ENCODE results near the gene SYNJ2.
A peak's percentile ranks its signal among the peaks of the same experiment; 100 is the strongest.
"Not testable (repeated sequence)": the region's sequence is repeated elsewhere in the genome, so short reads cannot be mapped to it uniquely, and the experiment has no call there.

Gene SYNJ2

GRCh38 chr6:157967020-157967419, 14.6 kb upstream of the SYNJ2 start:
- no peak overlapping the region for H4K8ac ChIP-seq (ENCODE audit: low read depth, low read length)
- H3K79me1 ChIP-seq (ENCODE audit: low read depth, low read length): no peaks in the 10 kb centered on the region
- no peak overlapping the region for H3K27ac ChIP-seq (replicated peaks; ENCODE audit: low read length)
- no peak overlapping the region for H3K4ac ChIP-seq (ENCODE audit: low read length)
- WGBS, 2 donors (ENCODE audit: extremely low coverage in 2 of 2, insufficient read length in 2 of 2, insufficient replicate concordance in 1 of 2): no CpG with 5 or more reads among the region's 6 CpGs
- no peak overlapping the region for H3K4me2 ChIP-seq (ENCODE audit: insufficient read depth, low read length, poor library complexity, severe bottlenecking)
- H2BK5ac ChIP-seq (ENCODE audit: low read length): no peak overlapping the region
- no peak overlapping the region for H3K9ac ChIP-seq (ENCODE audit: low read depth, low read length, poor library complexity)
- H3K27me3 ChIP-seq (ENCODE audit: control insufficient read depth in 3 of 3, insufficient read depth in 3 of 3, low read depth in 1 of 3, low read length in 3 of 3): no peaks in the 10 kb centered on the region
- no peak overlapping the region for H3K23ac ChIP-seq (ENCODE audit: low read depth, low read length, poor library complexity)
- H4K91ac ChIP-seq (ENCODE audit: low read depth, low read length, poor library complexity): no peak overlapping the region
- H2AFZ ChIP-seq (ENCODE audit: low read length): no peak overlapping the region
- H2AK5ac ChIP-seq (ENCODE audit: low read depth, low read length): no peak overlapping the region
- peak overlapping the region; percentile 21 for H3K14ac ChIP-seq (ENCODE audit: low read length)
- H3K9me3 ChIP-seq (replicated peaks in 1 of 2; ENCODE audit: control insufficient read depth in 2 of 2, insufficient read depth in 1 of 2, low read depth in 1 of 2, low read length in 2 of 2): peaks cover 0 to 2% of the 10 kb centered on the region in 2 donors
- H3K4me1 ChIP-seq (ENCODE audit: control insufficient read depth in 2 of 2, insufficient read depth in 1 of 2, low read depth in 1 of 2, low read length in 2 of 2): no peaks in the 10 kb centered on the region
- H2BK15ac ChIP-seq (ENCODE audit: low read length): no peak overlapping the region
- H3K36me3 ChIP-seq (replicated peaks in 1 of 2; ENCODE audit: control insufficient read depth in 2 of 2, insufficient read depth in 2 of 2, low read length in 2 of 2): no peaks in the 10 kb centered on the region
- H2BK120ac ChIP-seq (ENCODE audit: low read depth, low read length): no peak overlapping the region
- H3K18ac ChIP-seq (ENCODE audit: low read length): peak overlapping the region; percentile 62
- H3K4me3 ChIP-seq (ENCODE audit: low read length in 2 of 2): no peak overlapping the region
- no peak for DNase-seq (ENCODE audit: low spot score)
- H2BK12ac ChIP-seq (ENCODE audit: low read length): no peak overlapping the region

- H3K27ac ChIP-seq (replicated peaks; ENCODE audit: low read length): no peak overlapping the region
- no CpG with 5 or more reads among the region's 8 CpGs for WGBS, 2 donors (ENCODE audit: extremely low coverage in 2 of 2, insufficient read length in 2 of 2, insufficient replicate concordance in 1 of 2)
Observed at GRCh38 chr6:157967486-157967885, 14.2 kb upstream of the SYNJ2 start.

GRCh38 chr6:157972177-157972576, 9.5 kb upstream of the SYNJ2 start:
- not testable (repeated sequence) for H3K9ac ChIP-seq (ENCODE audit: low read depth, low read length, poor library complexity); H2BK15ac ChIP-seq (ENCODE audit: low read length); H3K9me3 ChIP-seq (replicated peaks in 1 of 2; ENCODE audit: control insufficient read depth in 2 of 2, insufficient read depth in 1 of 2, low read depth in 1 of 2, low read length in 2 of 2); H2BK12ac ChIP-seq (ENCODE audit: low read length); H2AK5ac ChIP-seq (ENCODE audit: low read depth, low read length); H3K18ac ChIP-seq (ENCODE audit: low read length); H2AFZ ChIP-seq (ENCODE audit: low read length); H2BK5ac ChIP-seq (ENCODE audit: low read length); H3K4me1 ChIP-seq (ENCODE audit: control insufficient read depth in 2 of 2, insufficient read depth in 1 of 2, low read depth in 1 of 2, low read length in 2 of 2); H3K14ac ChIP-seq (ENCODE audit: low read length); H3K79me1 ChIP-seq (ENCODE audit: low read depth, low read length); H3K4me2 ChIP-seq (ENCODE audit: insufficient read depth, low read length, poor library complexity, severe bottlenecking); H3K4ac ChIP-seq (ENCODE audit: low read length); H3K27me3 ChIP-seq (ENCODE audit: control insufficient read depth in 3 of 3, insufficient read depth in 3 of 3, low read depth in 1 of 3, low read length in 3 of 3); H3K36me3 ChIP-seq (replicated peaks in 1 of 2; ENCODE audit: control insufficient read depth in 2 of 2, insufficient read depth in 2 of 2, low read length in 2 of 2); DNase-seq (ENCODE audit: low spot score); H3K27ac ChIP-seq (replicated peaks; ENCODE audit: low read length); H2BK120ac ChIP-seq (ENCODE audit: low read depth, low read length); H4K91ac ChIP-seq (ENCODE audit: low read depth, low read length, poor library complexity); H3K23ac ChIP-seq (ENCODE audit: low read depth, low read length, poor library complexity); H3K4me3 ChIP-seq (ENCODE audit: low read length in 2 of 2); H4K8ac ChIP-seq (ENCODE audit: low read depth, low read length)
- WGBS, 2 donors (ENCODE audit: extremely low coverage in 2 of 2, insufficient read length in 2 of 2, insufficient replicate concordance in 1 of 2): no CpG with 5 or more reads among the region's 3 CpGs

More at GRCh38 chr6:157967486-157967885, 14.2 kb upstream of the SYNJ2 start:
- peaks cover 0 to 2% of the 10 kb centered on the region in 2 donors for H3K9me3 ChIP-seq (replicated peaks in 1 of 2; ENCODE audit: control insufficient read depth in 2 of 2, insufficient read depth in 1 of 2, low read depth in 1 of 2, low read length in 2 of 2)
- H3K79me1 ChIP-seq (ENCODE audit: low read depth, low read length): no peaks in the 10 kb centered on the region
- no peak overlapping the region for H2BK12ac ChIP-seq (ENCODE audit: low read length)
- H3K14ac ChIP-seq (ENCODE audit: low read length): no peak overlapping the region
- no peak overlapping the region for H3K4me3 ChIP-seq (ENCODE audit: low read length in 2 of 2)
- no peak overlapping the region for H2BK120ac ChIP-seq (ENCODE audit: low read depth, low read length)
- no peak overlapping the region for H2AFZ ChIP-seq (ENCODE audit: low read length)
- no peak overlapping the region for H4K91ac ChIP-seq (ENCODE audit: low read depth, low read length, poor library complexity)
- H3K36me3 ChIP-seq (replicated peaks in 1 of 2; ENCODE audit: control insufficient read depth in 2 of 2, insufficient read depth in 2 of 2, low read length in 2 of 2): no peaks in the 10 kb centered on the region
- no peak overlapping the region for H3K18ac ChIP-seq (ENCODE audit: low read length)
- H3K23ac ChIP-seq (ENCODE audit: low read depth, low read length, poor library complexity): no peak overlapping the region
- H2BK15ac ChIP-seq (ENCODE audit: low read length): no peak overlapping the region
- H3K27me3 ChIP-seq (ENCODE audit: control insufficient read depth in 3 of 3, insufficient read depth in 3 of 3, low read depth in 1 of 3, low read length in 3 of 3): no peaks in the 10 kb centered on the region
- H3K9ac ChIP-seq (ENCODE audit: low read depth, low read length, poor library complexity): no peak overlapping the region
- no peak overlapping the region for H3K4me2 ChIP-seq (ENCODE audit: insufficient read depth, low read length, poor library complexity, severe bottlenecking)
- H2BK5ac ChIP-seq (ENCODE audit: low read length): no peak overlapping the region
- no peak overlapping the region for H2AK5ac ChIP-seq (ENCODE audit: low read depth, low read length)
- H4K8ac ChIP-seq (ENCODE audit: low read depth, low read length): no peak overlapping the region
- no peaks in the 10 kb centered on the region for H3K4me1 ChIP-seq (ENCODE audit: control insufficient read depth in 2 of 2, insufficient read depth in 1 of 2, low read depth in 1 of 2, low read length in 2 of 2)
- no peak for DNase-seq (ENCODE audit: low spot score)
- no peak overlapping the region for H3K4ac ChIP-seq (ENCODE audit: low read length)

- H3K27me3 ChIP-seq (ENCODE audit: control insufficient read depth in 3 of 3, insufficient read depth in 3 of 3, low read depth in 1 of 3, low read length in 3 of 3): peaks cover 0 to 5% (median 0%) of the 10 kb centered on the region in 3 experiments
- H3K9me3 ChIP-seq (replicated peaks in 1 of 2; ENCODE audit: control insufficient read depth in 2 of 2, insufficient read depth in 1 of 2, low read depth in 1 of 2, low read length in 2 of 2): peaks cover 0 to 4% of the 10 kb centered on the region in 2 donors
- H3K9ac ChIP-seq (ENCODE audit: low read depth, low read length, poor library complexity): no peak overlapping the region
- no peak overlapping the region for H4K8ac ChIP-seq (ENCODE audit: low read depth, low read length)
- H2BK5ac ChIP-seq (ENCODE audit: low read length): peak overlapping the region; percentile 26
- no peak overlapping the region for H2BK120ac ChIP-seq (ENCODE audit: low read depth, low read length)
- no CpG with 5 or more reads among the region's 9 CpGs for WGBS, 2 donors (ENCODE audit: extremely low coverage in 2 of 2, insufficient read length in 2 of 2, insufficient replicate concordance in 1 of 2)
- no peak overlapping the region for H2BK12ac ChIP-seq (ENCODE audit: low read length)
- no peak overlapping the region for H3K4me3 ChIP-seq (ENCODE audit: low read length in 2 of 2)
- no peak overlapping the region for H3K23ac ChIP-seq (ENCODE audit: low read depth, low read length, poor library complexity)
- H3K27ac ChIP-seq (replicated peaks; ENCODE audit: low read length): no peak overlapping the region
- H3K14ac ChIP-seq (ENCODE audit: low read length): peak overlapping the region; percentile 84
- H2AFZ ChIP-seq (ENCODE audit: low read length): peak overlapping the region; percentile 36
- H3K4ac ChIP-seq (ENCODE audit: low read length): no peak overlapping the region
- H3K36me3 ChIP-seq (replicated peaks in 1 of 2; ENCODE audit: control insufficient read depth in 2 of 2, insufficient read depth in 2 of 2, low read length in 2 of 2): no peaks in the 10 kb centered on the region
- H3K4me2 ChIP-seq (ENCODE audit: insufficient read depth, low read length, poor library complexity, severe bottlenecking): no peak overlapping the region
- H3K4me1 ChIP-seq (ENCODE audit: control insufficient read depth in 2 of 2, insufficient read depth in 1 of 2, low read depth in 1 of 2, low read length in 2 of 2): no peaks in the 10 kb centered on the region
- H2AK5ac ChIP-seq (ENCODE audit: low read depth, low read length): no peak overlapping the region
- H3K79me1 ChIP-seq (ENCODE audit: low read depth, low read length): no peaks in the 10 kb centered on the region
- no peak overlapping the region for H3K18ac ChIP-seq (ENCODE audit: low read length)
- H4K91ac ChIP-seq (ENCODE audit: low read depth, low read length, poor library complexity): no peak overlapping the region
- no peak for DNase-seq (ENCODE audit: low spot score)
- no peak overlapping the region for H2BK15ac ChIP-seq (ENCODE audit: low read length)
Observed at GRCh38 chr6:157974341-157974894, 7.2 kb upstream of the SYNJ2 start.
